Activated CD4-positive, alpha-beta T cell treated with anti-CD3 and anti-CD28 coated beads, Interleukin-2, amount 10 ng/mL, durations not matched to agents 24 days and 14 days (primary cell): ENCODE results near the gene SP3. TPM values are rescaled to one million over a fixed set of nuclear protein-coding genes. Genes with fewer than 3 reads are reported as not detected.

Experiments
- DNase-seq: peaks from one replicate; pipeline ENCODE4 v3.0.0; 2022
- H3K27ac Mint-ChIP-seq: one replicate; pipeline ENCODE4 v1.8.0; 2022; ENCODE audit warnings: mild to moderate bottlenecking, mixed read lengths
- H3K27me3 Mint-ChIP-seq: one replicate; pipeline ENCODE4 v1.8.0; 2022; ENCODE audit warnings: mixed read lengths
- H3K36me3 Mint-ChIP-seq: one replicate; pipeline ENCODE4 v1.8.0; 2022; ENCODE audit warnings: low read depth, mild to moderate bottlenecking, mixed read lengths
- H3K4me1 Mint-ChIP-seq: one replicate; pipeline ENCODE4 v1.8.0; 2021; ENCODE audit warnings: mixed read lengths
- H3K4me3 Mint-ChIP-seq: one replicate; pipeline ENCODE4 v1.8.0; 2022; ENCODE audit warnings: mild to moderate bottlenecking, moderate library complexity, mixed read lengths
- H3K9me3 Mint-ChIP-seq: one replicate; pipeline ENCODE4 v1.8.0; 2021; ENCODE audit warnings: mixed read lengths
- intact Hi-C: fragments of 100-400 bp; cut with micrococcal nuclease; formaldehyde crosslinking; loops from one replicate; pipeline ENCODE4 v1.15.1; 2023
- total RNA-seq: library from RNA; stranded (reverse); gene quantifications from 2 replicates; pipeline ENCODE4 v1.2.3, GENCODE V29; 2022

SP3 gene
- total RNA-seq, 1 donor from 2014 or later = 99.9 TPM

DNA sequence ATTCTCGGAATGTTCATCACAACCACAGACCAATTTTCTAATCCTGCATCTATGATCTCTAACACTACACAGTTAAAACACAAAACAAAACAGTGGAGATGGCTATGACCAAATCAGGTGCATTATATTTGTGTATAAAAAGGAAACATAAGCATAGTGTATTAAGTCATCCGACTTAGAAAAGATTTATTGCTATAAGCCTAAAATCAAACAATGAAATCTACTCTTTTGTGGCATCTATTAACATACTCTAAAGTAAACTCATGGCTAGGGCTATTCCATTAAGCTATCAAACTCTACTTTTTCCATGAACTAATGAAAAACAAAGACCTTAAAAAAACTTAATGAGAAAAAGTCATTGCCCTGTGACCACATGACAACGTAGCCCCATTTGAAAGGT is 8.7 kb downstream of the SP3 start:
- no peak for DNase-seq
- Mint-ChIP-seq H3K9me3 (peaks cover 5% of the 10 kb centered on the region), H3K36me3 (peaks cover 71% of the 10 kb centered on the region), H3K27me3 (no peaks in the 10 kb centered on the region), H3K4me1 (peaks cover 65% of the 10 kb centered on the region), H3K4me3 (no peak overlapping the region), H3K27ac (no peak overlapping the region)
- intact Hi-C loops = no loop called here

DNA sequence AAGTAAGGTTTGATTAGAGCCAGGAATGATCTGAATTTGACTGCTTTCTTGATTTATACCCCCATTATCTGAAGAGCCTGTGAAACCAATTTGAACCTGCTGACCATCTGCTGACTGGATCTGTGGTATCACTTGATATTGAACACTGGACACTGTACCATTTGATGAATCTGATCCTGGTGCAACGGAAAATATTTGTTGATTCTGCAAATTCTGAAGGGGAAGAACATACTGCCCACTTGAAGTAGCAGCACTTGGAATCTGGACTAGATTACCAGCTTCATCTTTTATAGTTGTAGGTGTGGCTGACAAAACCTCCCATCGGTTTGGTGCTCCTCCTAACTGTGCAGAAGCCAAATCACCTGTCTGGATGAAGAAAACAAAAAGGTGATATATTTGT is 9.3 kb downstream of the SP3 start:
- H3K9me3 Mint-ChIP-seq = peaks cover 5% of the 10 kb centered on the region
- intact Hi-C loops = no loop called here

DNA sequence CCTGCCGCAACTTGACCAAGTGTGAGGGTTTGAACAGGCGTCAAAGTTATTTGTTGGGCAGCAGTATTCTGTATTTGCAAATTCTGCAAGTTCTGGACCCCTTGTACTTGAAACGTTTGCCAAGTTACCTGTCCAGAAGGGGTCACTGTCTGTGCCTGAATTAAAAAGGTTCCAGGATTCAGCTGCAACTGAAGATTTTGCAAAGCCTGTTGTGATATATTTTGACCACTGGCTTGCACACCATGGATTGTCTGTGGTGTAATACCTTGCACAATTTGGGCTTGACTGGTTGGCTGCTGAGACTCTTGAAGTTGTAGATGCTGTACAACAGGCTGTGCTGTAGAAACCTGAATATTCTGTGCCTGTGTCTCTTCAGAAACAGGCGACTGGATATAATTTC is 10.2 kb downstream of the SP3 start:
- H3K4me3 Mint-ChIP-seq = no peak overlapping the region
- H3K4me1 Mint-ChIP-seq = peaks cover 56% of the 10 kb centered on the region
- no peak for DNase-seq
- intact Hi-C loops = no loop called here
- no peaks in the 10 kb centered on the region for H3K27me3 Mint-ChIP-seq
- H3K36me3 Mint-ChIP-seq = peaks cover 64% of the 10 kb centered on the region
- H3K9me3 Mint-ChIP-seq = peaks cover 2% of the 10 kb centered on the region
- H3K27ac Mint-ChIP-seq = no peak overlapping the region

More for the DNA sequence above, 9.3 kb downstream of the SP3 start:
- Mint-ChIP-seq H3K36me3 (peaks cover 68% of the 10 kb centered on the region), H3K27me3 (no peaks in the 10 kb centered on the region), H3K4me1 (peaks cover 62% of the 10 kb centered on the region), H3K27ac (no peak overlapping the region), H3K4me3 (no peak overlapping the region)
- no peak for DNase-seq

DNA sequence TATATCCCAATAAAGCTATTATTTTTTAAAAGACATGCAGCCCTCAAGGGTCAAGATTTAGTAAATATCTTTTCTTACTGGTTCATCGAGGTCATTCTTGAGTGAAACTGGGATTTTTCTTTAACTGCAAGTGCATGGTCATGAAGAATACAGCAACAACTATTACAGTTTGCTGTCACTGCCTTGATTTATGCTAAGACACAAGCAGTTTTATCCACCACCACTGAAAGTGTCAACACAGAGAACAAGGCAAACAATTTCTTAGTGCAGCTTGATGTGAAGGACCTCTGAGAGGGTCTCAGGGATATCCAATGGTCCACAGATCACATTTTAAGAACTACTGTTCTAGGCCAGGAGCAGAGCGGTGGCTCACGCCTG is 12.1 kb downstream of the SP3 start:
- H3K4me1 Mint-ChIP-seq = peaks cover 51% of the 10 kb centered on the region
- intact Hi-C loops = no loop called here
- peaks cover 55% of the 10 kb centered on the region for H3K36me3 Mint-ChIP-seq
- DNase-seq = no peak
- H3K27me3 Mint-ChIP-seq = no peaks in the 10 kb centered on the region
- H3K4me3 Mint-ChIP-seq = no peak overlapping the region
- H3K9me3 Mint-ChIP-seq = no peaks in the 10 kb centered on the region
- H3K27ac Mint-ChIP-seq = no peak overlapping the region

DNA sequence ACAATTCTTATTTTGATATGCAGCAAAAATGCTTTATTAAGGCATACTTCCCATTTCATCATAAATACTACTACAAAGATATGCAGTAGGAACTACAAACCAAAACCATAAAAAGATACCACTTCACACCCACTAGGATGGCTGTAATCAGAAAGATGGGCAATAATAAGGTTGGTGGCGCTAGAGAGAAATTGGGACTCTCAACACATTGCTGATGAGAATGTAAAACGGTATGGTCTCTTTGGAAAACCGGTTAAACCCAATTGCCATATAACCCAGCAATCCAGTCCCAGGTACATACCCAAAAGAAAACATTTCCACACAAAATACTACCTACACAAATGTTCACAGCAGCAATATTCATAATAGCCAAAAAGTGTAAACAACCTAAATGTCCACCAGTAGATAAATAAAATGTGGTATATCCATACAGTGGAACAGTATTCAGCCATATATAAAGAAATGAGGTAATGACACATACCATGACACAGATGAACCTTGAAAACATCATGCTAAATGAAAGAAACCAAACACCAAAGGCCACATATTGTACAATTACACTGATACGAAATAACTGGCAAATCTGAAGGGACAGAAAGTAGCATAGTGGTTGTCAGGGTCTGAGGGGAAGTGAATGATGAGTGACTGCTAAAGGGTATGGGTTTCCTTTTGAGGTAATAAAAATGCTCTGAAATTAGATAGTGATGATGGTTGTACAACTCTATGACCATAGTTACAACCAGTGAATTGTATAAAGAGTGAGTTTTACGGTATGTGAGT is 12.7 kb downstream of the SP3 start:
- H3K4me3 Mint-ChIP-seq = no peak overlapping the region

DNA sequence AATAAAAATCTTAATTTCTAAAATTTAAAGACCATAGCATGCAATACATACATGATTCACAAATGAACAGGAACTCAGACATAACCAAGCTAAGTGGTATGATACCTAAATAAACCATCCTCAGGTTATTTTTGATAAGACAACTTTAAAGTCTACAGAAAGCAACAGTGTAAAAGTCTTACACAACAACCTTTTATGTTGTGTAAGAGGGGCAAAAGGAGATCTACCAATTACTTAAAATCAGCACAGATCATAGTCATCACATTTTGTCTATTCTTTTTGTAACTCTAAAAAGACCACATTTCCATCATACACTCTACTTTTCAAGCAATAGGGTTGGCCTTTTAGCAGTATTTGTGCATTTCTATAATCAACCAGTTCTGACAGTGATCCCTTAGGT is 16.3 kb downstream of the SP3 start:
- H3K4me1 Mint-ChIP-seq = peaks cover 39% of the 10 kb centered on the region
- no peak overlapping the region for H3K27ac Mint-ChIP-seq
- H3K36me3 Mint-ChIP-seq = peaks cover 39% of the 10 kb centered on the region
- intact Hi-C loops = no loop called here
- H3K4me3 Mint-ChIP-seq = no peak overlapping the region
- no peaks in the 10 kb centered on the region for H3K9me3 Mint-ChIP-seq
- no peak for DNase-seq
- H3K27me3 Mint-ChIP-seq = no peaks in the 10 kb centered on the region

More for the DNA sequence above, 12.7 kb downstream of the SP3 start:
- Mint-ChIP-seq H3K36me3 (peaks cover 57% of the 10 kb centered on the region), H3K9me3 (no peaks in the 10 kb centered on the region), H3K27ac (no peak overlapping the region), H3K4me1 (peaks cover 54% of the 10 kb centered on the region), H3K27me3 (no peaks in the 10 kb centered on the region)
- intact Hi-C loops = no loop called here
- DNase-seq = no peak

DNA sequence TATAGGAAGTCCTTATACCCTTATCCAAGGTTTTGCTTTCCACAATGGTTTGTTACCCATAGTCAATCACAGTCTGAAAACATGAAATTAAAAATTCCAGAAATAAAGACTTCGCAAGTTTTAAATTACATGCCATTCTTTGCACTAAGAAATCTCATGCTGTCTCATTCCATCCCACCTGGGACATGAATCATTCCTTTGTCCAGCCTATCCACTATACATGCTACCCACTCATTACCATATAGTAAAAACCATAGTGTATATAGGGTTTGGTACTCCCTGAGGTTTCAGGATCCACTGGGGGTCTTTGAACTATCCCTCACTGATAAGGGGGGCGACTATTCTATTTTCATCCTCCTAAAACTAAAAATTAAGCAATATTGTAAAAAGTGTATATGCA is 17.0 kb downstream of the SP3 start:
- no peak for DNase-seq
- no peaks in the 10 kb centered on the region for H3K27me3 Mint-ChIP-seq
- H3K4me3 Mint-ChIP-seq = no peak overlapping the region
- H3K9me3 Mint-ChIP-seq = no peaks in the 10 kb centered on the region
- H3K27ac Mint-ChIP-seq = no peak overlapping the region
- peaks cover 36% of the 10 kb centered on the region for H3K36me3 Mint-ChIP-seq
- intact Hi-C loops = no loop called here
- H3K4me1 Mint-ChIP-seq = peaks cover 42% of the 10 kb centered on the region

DNA sequence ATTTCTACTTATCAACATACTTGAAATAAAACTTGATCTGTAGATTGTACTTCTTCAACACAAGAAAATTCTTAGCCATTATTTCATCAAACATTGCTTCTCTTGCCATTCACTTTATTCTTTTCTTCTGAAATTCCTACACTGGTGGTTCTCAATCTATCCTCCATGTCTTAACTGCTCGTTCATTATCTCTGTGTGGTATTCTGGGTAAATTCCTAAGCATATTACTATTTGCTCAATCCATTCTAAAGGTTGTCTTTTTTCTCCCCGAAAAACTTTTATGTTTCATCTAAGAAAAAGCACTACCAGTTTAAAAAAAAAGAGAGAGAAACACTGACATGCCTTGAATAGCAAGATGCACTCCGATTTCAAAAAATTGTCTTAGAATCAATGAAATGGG is 18.0 kb downstream of the SP3 start:
- intact Hi-C loops = no loop called here
- H3K4me1 Mint-ChIP-seq = peaks cover 41% of the 10 kb centered on the region
- H3K36me3 Mint-ChIP-seq = peaks cover 29% of the 10 kb centered on the region
- no peaks in the 10 kb centered on the region for H3K27me3 Mint-ChIP-seq
- no peak overlapping the region for H3K4me3 Mint-ChIP-seq
- H3K9me3 Mint-ChIP-seq = no peaks in the 10 kb centered on the region
- no peak for DNase-seq
- H3K27ac Mint-ChIP-seq = peak overlapping the region; percentile 1

DNA sequence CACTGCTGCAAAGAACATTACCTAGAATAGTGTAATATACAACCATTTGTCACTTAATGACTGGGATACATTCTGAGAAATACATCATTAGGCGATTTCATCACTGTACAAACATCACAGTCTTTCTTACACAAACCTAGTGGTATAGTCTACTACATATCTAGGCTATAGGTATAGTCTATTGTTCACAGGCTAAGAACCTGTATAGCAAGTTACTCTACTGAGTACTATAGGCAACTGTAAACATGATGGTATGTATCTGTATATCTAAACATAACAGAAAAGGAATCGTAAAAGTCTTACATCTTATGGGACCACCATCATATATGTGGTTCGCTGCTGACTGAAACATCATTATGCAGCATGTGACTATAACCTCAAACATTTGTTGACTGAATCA is 21.4 kb downstream of the SP3 start:
- DNase-seq = no peak
- Mint-ChIP-seq H3K36me3 (peaks cover 32% of the 10 kb centered on the region), H3K4me1 (peaks cover 55% of the 10 kb centered on the region), H3K4me3 (no peak overlapping the region), H3K9me3 (no peaks in the 10 kb centered on the region), H3K27me3 (no peaks in the 10 kb centered on the region), H3K27ac (no peak overlapping the region)
- intact Hi-C loops = loop anchor here (2.0 to 5.0 kb wide), 2 partner anchors 19 to 36 kb away; no protein-coding TSS in a partner anchor

DNA sequence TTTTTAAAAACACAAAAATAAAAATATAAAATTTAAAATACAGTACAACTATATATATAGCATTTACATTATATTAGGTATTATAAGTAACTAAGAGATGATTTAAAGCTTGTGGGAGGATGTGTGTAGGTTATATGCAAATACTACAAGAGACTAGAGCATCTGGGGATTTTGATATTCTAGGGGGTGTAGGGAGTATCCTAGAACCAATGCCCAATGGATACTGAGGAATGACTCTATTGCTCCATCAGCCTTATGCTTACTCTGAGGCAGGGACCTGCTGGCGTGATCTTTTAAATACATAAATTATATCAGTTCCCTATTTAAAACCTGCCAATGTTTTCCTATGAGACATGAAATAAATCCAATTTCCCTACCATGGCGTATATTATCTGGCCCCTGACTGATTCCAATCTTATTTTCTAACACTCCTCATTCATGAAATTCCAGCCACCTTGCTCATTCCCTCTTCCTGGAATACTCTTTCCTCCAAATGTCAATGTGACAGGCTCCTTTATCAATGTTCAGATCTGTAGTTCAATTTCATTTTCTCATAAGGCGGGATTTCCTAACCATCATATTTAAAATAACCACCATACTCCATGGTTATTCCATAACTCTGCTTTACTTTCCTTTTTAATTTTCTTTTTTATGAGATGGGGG is 22.2 kb downstream of the SP3 start:
- Mint-ChIP-seq H3K27me3 (no peaks in the 10 kb centered on the region), H3K4me3 (no peak overlapping the region), H3K36me3 (peaks cover 34% of the 10 kb centered on the region), H3K27ac (peak overlapping the region; percentile 38), H3K9me3 (no peaks in the 10 kb centered on the region), H3K4me1 (peaks cover 56% of the 10 kb centered on the region)
- intact Hi-C loops = loop anchor here (2.0 to 5.0 kb wide), 2 partner anchors 20 to 36 kb away; no protein-coding TSS in a partner anchor
- no peak for DNase-seq

DNA sequence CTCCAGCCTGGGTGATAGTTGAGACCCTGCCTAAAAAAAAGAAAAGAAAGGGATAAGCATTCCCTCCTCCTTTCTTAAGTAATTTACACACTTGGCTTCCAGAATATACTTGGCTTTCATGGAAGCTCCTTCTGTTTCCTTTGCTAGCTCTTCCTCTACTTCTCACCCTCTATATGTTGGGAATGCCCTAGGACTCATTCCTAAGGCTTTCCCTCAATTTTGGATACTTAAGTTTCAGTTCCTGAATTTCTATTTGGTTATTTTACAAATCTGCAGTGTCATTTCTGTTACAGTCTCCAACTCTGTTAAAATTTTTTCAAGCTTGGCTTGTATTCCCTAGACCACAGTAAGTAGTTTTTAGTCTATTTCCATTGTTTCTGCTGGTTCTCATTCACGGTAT is 23.6 kb downstream of the SP3 start:
- Mint-ChIP-seq H3K27me3 (no peaks in the 10 kb centered on the region), H3K36me3 (peaks cover 28% of the 10 kb centered on the region), H3K4me3 (no peak overlapping the region), H3K4me1 (peaks cover 52% of the 10 kb centered on the region), H3K9me3 (no peaks in the 10 kb centered on the region), H3K27ac (peak overlapping the region; percentile 19)
- DNase-seq = no peak
- intact Hi-C loops = loop anchor here (2.0 to 5.0 kb wide), 2 partner anchors 17 to 34 kb away; no protein-coding TSS in a partner anchor

DNA sequence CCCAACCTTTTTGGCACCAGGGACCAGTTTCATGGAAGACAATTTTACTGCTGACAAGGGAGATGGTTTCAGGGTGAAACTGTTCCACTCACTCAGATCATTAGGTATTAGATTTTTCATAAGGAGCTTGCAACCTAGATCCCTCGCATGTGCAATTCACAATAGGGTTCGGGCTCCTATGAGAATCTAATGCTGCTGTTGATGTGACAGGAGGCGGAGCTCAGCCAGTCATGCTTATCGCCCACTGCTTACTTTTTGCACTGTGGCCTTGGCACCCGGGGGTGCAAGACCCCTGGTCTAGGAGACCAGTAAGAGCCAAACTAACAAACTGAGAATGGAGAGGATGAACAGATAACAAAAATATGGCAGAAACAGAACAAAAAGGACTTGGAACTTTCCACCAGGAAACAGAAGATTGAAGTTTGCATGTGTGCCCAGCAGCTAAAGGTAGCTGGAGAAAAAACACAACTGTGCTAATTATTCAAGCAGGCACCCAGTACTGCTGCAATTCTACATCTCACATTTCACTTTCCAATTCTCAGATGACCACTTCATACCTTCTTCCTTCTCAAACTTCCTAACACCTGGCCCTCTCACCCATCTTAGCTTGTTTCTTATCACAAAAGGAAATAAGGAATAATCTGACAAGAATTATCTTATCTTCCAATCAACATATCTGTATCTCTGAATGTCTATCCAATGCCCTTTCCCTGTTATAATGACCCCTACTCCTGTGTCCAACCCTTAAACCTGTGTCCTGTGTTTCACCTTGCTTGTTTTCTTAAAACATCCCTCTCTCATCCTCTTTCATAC is 24.8 kb downstream of the SP3 start:
- Mint-ChIP-seq H3K4me3 (peak overlapping the region; percentile 6), H3K4me1 (peaks cover 51% of the 10 kb centered on the region), H3K9me3 (no peaks in the 10 kb centered on the region), H3K27ac (peak overlapping the region; percentile 76), H3K36me3 (peaks cover 28% of the 10 kb centered on the region), H3K27me3 (no peaks in the 10 kb centered on the region)
- DNase-seq = no peak
- intact Hi-C loops = loop anchor here (2.0 to 5.0 kb wide), 2 partner anchors 16 to 33 kb away; no protein-coding TSS in a partner anchor

DNA sequence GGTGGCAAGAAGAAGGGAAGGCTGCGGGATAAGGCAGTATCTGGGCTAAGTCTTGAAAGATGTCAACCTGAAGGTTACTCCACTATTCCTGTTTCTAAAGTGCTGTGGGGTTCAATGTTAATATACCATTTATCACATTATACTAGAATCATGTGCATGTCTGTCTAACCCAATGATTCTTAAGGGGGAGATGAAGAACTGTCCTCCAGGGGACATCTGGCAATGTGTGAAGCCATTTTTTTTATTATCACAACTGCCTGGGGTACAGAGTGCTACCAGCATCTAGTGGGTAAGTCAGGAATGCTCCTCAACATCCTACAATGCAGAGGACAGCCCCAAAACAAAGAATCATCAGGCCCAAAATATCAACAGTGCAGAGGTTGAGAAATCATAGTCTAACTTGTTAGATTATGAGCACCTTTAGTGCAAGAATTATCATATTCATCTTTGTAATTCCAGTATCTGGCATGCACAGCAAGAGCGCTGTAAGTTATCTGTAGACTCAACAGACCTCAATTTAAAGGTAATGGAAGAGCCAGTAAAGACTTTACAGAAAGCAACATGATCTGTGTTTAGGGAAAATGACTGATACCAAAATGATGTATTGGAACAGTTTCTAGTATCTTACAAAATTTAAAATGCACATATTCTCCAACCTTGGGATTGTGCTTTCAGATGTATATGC is 26.3 kb downstream of the SP3 start:
- no peaks in the 10 kb centered on the region for H3K9me3 Mint-ChIP-seq
- peaks cover 48% of the 10 kb centered on the region for H3K4me1 Mint-ChIP-seq
- intact Hi-C loops = no loop called here
- H3K27me3 Mint-ChIP-seq = no peaks in the 10 kb centered on the region
- DNase-seq = no peak
- no peak overlapping the region for H3K27ac Mint-ChIP-seq
- no peak overlapping the region for H3K4me3 Mint-ChIP-seq
- H3K36me3 Mint-ChIP-seq = peaks cover 29% of the 10 kb centered on the region
